H1 (cell line): Measurements from ENCODE around the gene PUS7L. TPM values are rescaled to one million over a fixed set of nuclear protein-coding genes. Genes with fewer than 3 reads are reported as not detected.

Experiments
- CTCF ChIA-PET: fragments of 300-600 bp; sonication (Branson Sonifier 250); formaldehyde crosslinking; loops from one replicate; lab custom pipeline; 2021; ENCODE audit not compliant: partially characterized antibody; lab: Charles Lee
- POLR2A ChIA-PET: fragments of 300-600 bp; sonication (Branson Sonifier 250); formaldehyde crosslinking; loops from one replicate; lab custom pipeline; 2021; ENCODE audit warnings: inconsistent platforms; ENCODE audit not compliant: partially characterized antibody; lab: Charles Lee
- DNase-seq, 2 experiments: peaks; one replicate each; pipeline versions ENCODE4 v3.0.0 to v3.0.0-alpha.2; 2010 to 2022; ENCODE audit warnings: low spot score in 2 of 2, low read depth in 1 of 2, mixed read lengths in 1 of 2
- FAIRE-seq: peaks from 2 replicates; lab custom pipeline; 2011; peaks lifted over from hg19 to GRCh38; lab: Jason Lieb, UNC
- H2AFZ ChIP-seq: 2 replicates; pipeline ENCODE4 v1.8.1; 2012; ENCODE audit warnings: low read length, inconsistent platforms
- H2AK5ac ChIP-seq: 2 replicates; pipeline ENCODE4 v1.6.1; 2013; ENCODE audit warnings: low read depth, low read length
- H2BK120ac ChIP-seq: replicated peaks from 2 replicates; pipeline ENCODE3; 2013; ENCODE audit warnings: low read depth, low read length, inconsistent platforms
- H2BK12ac ChIP-seq: 2 replicates; pipeline ENCODE4 v1.6.1; 2013; ENCODE audit warnings: low read depth, low read length
- H2BK15ac ChIP-seq: 2 replicates; pipeline ENCODE4 v1.6.1; 2013; ENCODE audit warnings: low read length
- H2BK20ac ChIP-seq: 2 replicates; pipeline ENCODE4 v1.6.1; 2013; ENCODE audit warnings: low read length
- H2BK5ac ChIP-seq: 2 replicates; pipeline ENCODE4 v1.6.1; 2013; ENCODE audit warnings: low read depth, low read length
- H3K14ac ChIP-seq: 2 replicates; pipeline ENCODE4 v1.6.1; 2013; ENCODE audit warnings: inconsistent platforms; ENCODE audit not compliant: insufficient read length
- H3K18ac ChIP-seq: 2 replicates; pipeline ENCODE4 v1.6.1; 2013; ENCODE audit warnings: low read length; ENCODE audit errors: extremely low read depth
- H3K23ac ChIP-seq: 2 replicates; pipeline ENCODE4 v1.6.1; 2013; ENCODE audit warnings: inconsistent platforms; ENCODE audit not compliant: insufficient read length
- H3K23me2 ChIP-seq: 2 replicates; pipeline ENCODE4 v1.6.1; 2013; ENCODE audit warnings: low read depth, low read length
- H3K27ac ChIP-seq: 2 replicates; pipeline ENCODE4 v1.6.1; 2011; ENCODE audit warnings: low read depth, low read length, inconsistent platforms
- H3K27me3 ChIP-seq, 4 experiments: replicated peaks in 1 of 4; 1 replicate in 1 of 4; 2 replicates in 3 of 4; pipeline versions ENCODE4 v1.6.1 to v1.8.1; 2011 to 2013; ENCODE audit warnings: low read length in 3 of 4, mild to moderate bottlenecking in 3 of 4, inconsistent platforms in 2 of 4, mixed read lengths in 2 of 4, moderate library complexity in 1 of 4; ENCODE audit not compliant: control insufficient read depth in 3 of 4, insufficient read depth in 3 of 4; ENCODE audit errors: extremely low read depth in 1 of 4
- H3K36me3 ChIP-seq, 4 experiments: 2 replicates each; pipeline versions ENCODE4 v1.6.1 to v1.8.1; 2011 to 2013; ENCODE audit warnings: mild to moderate bottlenecking in 4 of 4, low read length in 3 of 4, moderate library complexity in 2 of 4, control low read depth in 1 of 4, inconsistent platforms in 1 of 4; ENCODE audit not compliant: insufficient read depth in 4 of 4, control insufficient read depth in 2 of 4
- H3K4ac ChIP-seq: replicated peaks from 2 replicates; pipeline ENCODE3; 2013; ENCODE audit warnings: low read length, low read depth, mixed read lengths, inconsistent platforms; ENCODE audit not compliant: insufficient read length
- H3K4me1 ChIP-seq, 4 experiments: replicated peaks in 1 of 4; 1 replicate in 1 of 4; 2 replicates in 3 of 4; pipeline versions ENCODE4 v1.6.1 to v1.8.1; 2011 to 2013; ENCODE audit warnings: low read length in 3 of 4, inconsistent platforms in 2 of 4, mixed read lengths in 1 of 4; ENCODE audit not compliant: insufficient read depth in 4 of 4, control insufficient read depth in 3 of 4
- H3K4me2 ChIP-seq, 2 experiments: 2 replicates each; pipeline versions ENCODE4 v1.6.1 to v1.8.1; 2011 to 2013; ENCODE audit warnings: low read depth in 2 of 2, low read length in 2 of 2, control low read depth in 1 of 2, inconsistent platforms in 1 of 2, mild to moderate bottlenecking in 1 of 2; ENCODE audit not compliant: insufficient read depth in 1 of 2
- H3K4me3 ChIP-seq, 4 experiments: fragments of 200-600, 300-600 bp in 1 of 4; sonication (generic), shearing (Covaris generic), sonication (Bioruptor Twin) in 1 of 4; 2 replicates each; pipeline versions ENCODE4 v1.5.1 to v1.8.1; 2011 to 2016; ENCODE audit warnings: low read length in 4 of 4, low read depth in 3 of 4, control low read depth in 2 of 4, inconsistent platforms in 2 of 4, mild to moderate bottlenecking in 2 of 4, mixed read lengths in 1 of 4, moderate library complexity in 1 of 4; ENCODE audit not compliant: insufficient read depth in 2 of 4; ENCODE audit errors: extremely low read depth in 1 of 4
- H3K56ac ChIP-seq: replicated peaks from 2 replicates; pipeline ENCODE3; 2013; ENCODE audit warnings: low read depth, mild to moderate bottlenecking, mixed read lengths, low read length, inconsistent platforms; ENCODE audit not compliant: insufficient read length
- H3K79me1 ChIP-seq: 2 replicates; pipeline ENCODE4 v1.6.1; 2013; ENCODE audit warnings: low read depth, low read length, control low read depth
- H3K79me2 ChIP-seq, 2 experiments: 2 replicates each; pipeline versions ENCODE4 v1.6.1 to v1.8.1; 2012 to 2013; ENCODE audit warnings: low read length in 2 of 2, mild to moderate bottlenecking in 2 of 2, inconsistent platforms in 1 of 2; ENCODE audit not compliant: insufficient read depth in 2 of 2, control insufficient read depth in 1 of 2
- H3K9ac ChIP-seq, 4 experiments: replicated peaks in 1 of 4; 1 replicate in 1 of 4; 2 replicates in 3 of 4; pipeline versions ENCODE4 v1.6.1 to v1.8.1; 2011 to 2013; ENCODE audit warnings: low read depth in 3 of 4, low read length in 3 of 4, control low read depth in 2 of 4, mild to moderate bottlenecking in 2 of 4, moderate library complexity in 2 of 4, inconsistent platforms in 1 of 4; ENCODE audit errors: extremely low read depth in 1 of 4
- H3K9me3 ChIP-seq, 2 experiments: 2 replicates each; pipeline versions ENCODE4 v1.6.1 to v1.8.1; 2012 to 2013; ENCODE audit warnings: mild to moderate bottlenecking in 2 of 2, moderate library complexity in 2 of 2, control low read depth in 1 of 2, inconsistent platforms in 1 of 2, low read depth in 1 of 2, low read length in 1 of 2, mixed read lengths in 1 of 2; ENCODE audit not compliant: insufficient read depth in 2 of 2
- H4K20me1 ChIP-seq, 2 experiments: replicated peaks in 1 of 2; 2 replicates each; pipeline versions ENCODE3 to v1.8.1; 2011 to 2013; ENCODE audit warnings: inconsistent platforms in 2 of 2, low read length in 2 of 2, mild to moderate bottlenecking in 1 of 2; ENCODE audit not compliant: insufficient read depth in 2 of 2, control insufficient read depth in 1 of 2
- H4K5ac ChIP-seq: 2 replicates; pipeline ENCODE4 v1.6.1; 2013; ENCODE audit warnings: low read length, low read depth, mixed read lengths, inconsistent platforms; ENCODE audit not compliant: insufficient read length
- H4K8ac ChIP-seq: 2 replicates; pipeline ENCODE4 v1.8.0; 2013; ENCODE audit warnings: mild to moderate bottlenecking, moderate library complexity, low read length, inconsistent platforms; ENCODE audit not compliant: insufficient read depth; ENCODE audit errors: extremely low read depth
- H4K91ac ChIP-seq: replicated peaks from 2 replicates; pipeline ENCODE3; 2013; ENCODE audit warnings: low read length, mixed read lengths, inconsistent platforms; ENCODE audit not compliant: insufficient read length
- CHD1 ChIP-seq: IDR thresholded peaks from 2 replicates; pipeline ENCODE4 v1.6.1; 2012; ENCODE audit warnings: low read depth, low read length, improper control_type of control experiment
- CHD2 ChIP-seq: IDR thresholded peaks from 2 replicates; pipeline ENCODE4 v1.6.1; 2012; ENCODE audit warnings: low read length, improper control_type of control experiment
- KDM4A ChIP-seq: IDR thresholded peaks from one replicate; pipeline ENCODE4 v1.7.1; 2012; ENCODE audit warnings: low read depth, mild to moderate bottlenecking, moderate library complexity, low read length, inconsistent platforms; ENCODE audit not compliant: severe bottlenecking
- POLR2AphosphoS5 ChIP-seq: IDR thresholded peaks from 2 replicates; pipeline ENCODE4 v1.6.1; 2011; ENCODE audit warnings: low read depth, low read length
- SAP30 ChIP-seq: fragments of 300-600 bp; sonication (generic); IDR thresholded peaks from 2 replicates; pipeline ENCODE4 v1.7.1; 2012; ENCODE audit warnings: low read length, moderate library complexity, mild to moderate bottlenecking, inconsistent platforms; ENCODE audit not compliant: insufficient read depth, insufficient replicate concordance
- SIN3A ChIP-seq, 2 experiments: IDR thresholded peaks in 1 of 2; conservative IDR thresholded peaks in 1 of 2; 2 replicates each; pipeline ENCODE4 v1.6.1; 2011 to 2012; ENCODE audit warnings: low read length in 2 of 2, improper control_type of control experiment in 1 of 2, low read depth in 1 of 2, mild to moderate bottlenecking in 1 of 2
- TAF1 ChIP-seq: IDR thresholded peaks from 2 replicates; pipeline ENCODE4 v1.6.1; 2011; ENCODE audit warnings: mild to moderate bottlenecking, low read depth, low read length
- WGBS, 2 experiments: shearing (Covaris generic) in 1 of 2; methylation state at CpG; one replicate each; pipeline versions ENCODE4 v1.1.6 to v1.1.7; 2013 to 2015; ENCODE audit warnings: low lambda C conversion rate in 2 of 2, mixed read lengths in 2 of 2, inconsistent platforms in 1 of 2, low coverage in 1 of 2, missing lambda C conversion rate in 1 of 2; ENCODE audit not compliant: insufficient replicate concordance in 2 of 2, insufficient coverage in 1 of 2, insufficient read length in 1 of 2; ENCODE audit errors: extremely low coverage in 1 of 2, missing lambda C conversion rate in 1 of 2; 5-methylcytosine and 5-hydroxymethylcytosine counted together
- long read RNA-seq, 2 experiments: library from RNA in 1 of 2; library from capped mRNA in 1 of 2; stranded (forward); transcript quantifications; one replicate each; pipeline ENCODE4 v2.0.0, GENCODE V29; 2021; ENCODE audit warnings: inconsistent platforms in 1 of 2
- polyA minus RNA-seq, 3 experiments: library from RNA; depleted of rRNA, polyadenylated mRNA; stranded (reverse); fragments of >200 nt; gene quantifications; 1 replicate in 2 of 3; 2 replicates in 1 of 3; pipeline ENCODE4 v1.2.3, GENCODE V29; 2011
- polyA plus RNA-seq, 7 experiments: library from polyadenylated mRNA; depleted of rRNA in 3 of 7; stranded (reverse) in 5 of 7; unstranded in 2 of 7; fragments of >200 nt in 5 of 7; fragments of 200-250 nt in 2 of 7; gene quantifications; 1 replicate in 5 of 7; 2 replicates in 1 of 7; 4 replicates in 1 of 7; pipeline versions ENCODE4 v1.2.1 to v1.2.3, GENCODE V29; 2011 to 2013; ENCODE audit warnings: missing spikeins in 2 of 7, mixed read lengths in 2 of 7
- total RNA-seq: library from RNA; stranded (reverse); fragmentation: NEBNext Ultra II Directional; extraction: Animal tissue kit (Norgen Biotek cat#: 25700); gene quantifications from 2 replicates; pipeline ENCODE4 v1.2.1, GENCODE V29; 2021

Gene PUS7L
- total RNA-seq (23.2 and 26.8 TPM in 2 replicates), polyA plus RNA-seq (2011; rRNA removed) (2.5 and 3.6 TPM in 2 replicates), polyA minus RNA-seq (2011; rRNA and poly(A)+ RNA removed) (23.5 and 38.6 TPM in 2 replicates)
- 4.9 TPM for polyA plus RNA-seq (2011; cell fraction: cytosol; rRNA removed)
- polyA plus RNA-seq (2011; cell fraction: nucleus; rRNA removed), result 3.8 TPM
- polyA plus RNA-seq (2012, experiment 1 of 2), result 4.1 to 11.9 TPM (median 5.6 TPM) in 4 replicates
- 0.24 TPM for polyA plus RNA-seq (2012, experiment 2 of 2)
- 24.0 TPM for polyA plus RNA-seq (2013, experiment 1 of 2)
- 21.2 TPM for polyA plus RNA-seq (2013, experiment 2 of 2)
- 9.2 TPM for polyA minus RNA-seq (2011; cell fraction: cytosol; rRNA and poly(A)+ RNA removed)
- polyA minus RNA-seq (2011; cell fraction: nucleus; rRNA and poly(A)+ RNA removed), result 25.2 TPM
- long read RNA-seq, experiment 1, full-length matches to known transcripts, result 1 of 13 reads
- long read RNA-seq, experiment 1, partial matches to known transcripts, result 1 of 13 reads
- long read RNA-seq, experiment 1, other reads (novel, unspliced or antisense), result 11 of 13 reads
- long read RNA-seq, experiment 2, full-length matches to known transcripts, result 3 of 7 reads
- long read RNA-seq, experiment 2, partial matches to known transcripts, result 4 of 7 reads
- long read RNA-seq, experiment 2, other reads (novel, unspliced or antisense), result 0 of 7 reads

DNA sequence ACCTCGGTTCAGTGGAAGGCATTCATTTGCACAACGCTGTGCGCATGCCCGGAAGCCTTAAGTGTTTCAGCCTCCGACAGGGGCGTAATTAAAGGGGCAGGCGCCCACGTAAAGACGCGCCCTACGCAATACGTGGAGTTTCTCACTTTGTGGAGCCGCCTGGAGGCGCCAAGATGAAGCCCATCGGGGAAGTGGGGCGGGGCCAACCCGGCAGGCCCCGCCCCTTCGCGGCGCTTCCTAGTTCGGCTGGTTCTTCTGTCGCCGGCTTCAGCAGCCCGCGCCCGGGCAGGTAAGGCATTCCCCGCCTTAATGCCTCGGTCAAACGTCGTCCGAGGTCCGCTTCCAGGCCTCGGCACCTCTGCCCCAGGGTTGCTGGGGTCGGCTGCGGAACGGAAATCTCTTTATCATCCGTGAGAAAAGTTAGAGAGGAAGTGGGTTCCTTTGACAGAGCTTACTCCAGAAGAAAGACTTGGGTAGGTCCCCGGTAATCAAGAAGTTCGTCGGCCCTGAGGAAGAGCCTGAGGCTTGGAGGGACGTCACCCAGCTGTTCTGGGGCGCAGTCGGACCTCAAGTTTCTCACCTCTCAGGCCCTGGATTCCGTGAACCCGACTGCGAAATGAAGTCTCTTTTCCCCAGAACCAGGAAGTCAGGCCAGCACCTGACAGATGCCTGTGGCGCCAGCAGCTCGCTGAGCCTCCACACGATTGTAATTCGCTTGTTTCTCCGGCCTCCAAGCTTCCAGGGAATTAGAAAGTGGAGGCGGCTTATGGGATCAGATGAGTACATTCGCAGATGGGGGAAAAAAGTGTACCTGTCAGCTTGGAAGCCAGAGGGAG, at the start of gene PUS7L, which contains the start of gene IRAK4:
TSS of gene PUS7L (minus strand) at position 63 of the 836 bp plus-strand sequence. CDS start 3,545 bp downstream, outside the sequence.
TSS of gene IRAK4 (plus strand) at position 224 of the 836 bp plus-strand sequence. CDS start 9,161 bp downstream, outside the sequence.
- Histone ChIP-seq H2BK20ac (no peak within 1 kb of the TSS; the same call in 1 of the 2 replicates), H4K8ac (peak within 1 kb of the TSS; percentile 54), H2BK12ac (0 out of 2 replicates have a peak within 1 kb of the TSS, but pooled peaks have one; percentile 56), H3K4me3 (peak within 1 kb of the TSS; percentile 38 to 80 (median 72)), H2AK5ac (no peak within 1 kb of the TSS), H4K91ac (peak within 1 kb of the TSS; percentile 13), H2BK15ac (no peak within 1 kb of the TSS), H2BK5ac (peak within 1 kb of the TSS; percentile 35; the same call in 1 of the 2 replicates), H4K5ac (no peak within 1 kb of the TSS), H3K4me2 (peak within 1 kb of the TSS; percentile 39 to 84), H3K36me3 (peaks cover 0 to 3% (median 1%) of the 10 kb centered on the region in 4 experiments; a peak in 2 of 8 replicates), H3K18ac (peak within 1 kb of the TSS; percentile 64), H3K27me3 (no peaks in the 10 kb centered on the region), H3K4ac (no peak within 1 kb of the TSS), H3K79me2 (peaks cover 0 to 8% of the 10 kb centered on the region in 2 experiments; a peak in 1 of 4 replicates), H3K4me1 (peaks cover 0 to 10% (median 6%) of the 10 kb centered on the region in 4 experiments; a peak in 5 of 7 replicates), H3K14ac (no peak within 1 kb of the TSS), H3K27ac (peak within 1 kb of the TSS; percentile 16; the same call in 1 of the 2 replicates), H3K79me1 (no peaks in the 10 kb centered on the region), H3K9me3 (no peaks in the 10 kb centered on the region), H2BK120ac (no peak within 1 kb of the TSS), H3K56ac (no peak within 1 kb of the TSS), H4K20me1 (no peaks in the 10 kb centered on the region), H3K23me2 (no peaks in the 10 kb centered on the region; the same call in 1 of the 2 replicates), H3K23ac (no peak within 1 kb of the TSS), H2AFZ (peak within 1 kb of the TSS; percentile 82), H3K9ac (peak within 1 kb of the TSS in 3 of 4 experiments; percentile 58 to 75 (median 65); a peak in 6 of 7 replicates)
- FAIRE-seq, result peak; percentile 76
- ChIA-PET CTCF (interaction anchor here (0.8 to 1.6 kb wide), 5 partner anchors 16 to 316 kb away, joined by 3 to 7 read pairs (median 3); no protein-coding TSS in a partner anchor), POLR2A (interaction anchor here (1.4 kb wide), 1 partner anchor 46 kb away, joined by 4 read pairs; no protein-coding TSS in a partner anchor)
- DNase-seq, result peak in 1 of 2 experiments; percentile 90
- 3% methylated on average over 53 of the region's 54 CpGs; no CpG with 5 or more reads in 1 of the 2 experiments for WGBS, 2 experiments
- TF ChIP-seq SIN3A (conservative IDR thresholded peaks at IDR 0.05 in 1 of 2, IDR thresholded peaks at IDR 0.05 in 1 of 2; ENCODE audit: low read depth in 1 of 2, low read length in 2 of 2), result peak in 1 of 2 experiments; percentile 77; a peak in 1 of 4 replicates
- TF ChIP-seq CHD1, result no peak
- TF ChIP-seq CHD2, result no peak
- TF ChIP-seq POLR2AphosphoS5, result peak; percentile 91
- peak; percentile 59 for TF ChIP-seq SAP30
- peak; percentile 77 for TF ChIP-seq TAF1
- no peak for TF ChIP-seq KDM4A
